ENCODE measurements around the gene RAP1GAP2.

DNA sequence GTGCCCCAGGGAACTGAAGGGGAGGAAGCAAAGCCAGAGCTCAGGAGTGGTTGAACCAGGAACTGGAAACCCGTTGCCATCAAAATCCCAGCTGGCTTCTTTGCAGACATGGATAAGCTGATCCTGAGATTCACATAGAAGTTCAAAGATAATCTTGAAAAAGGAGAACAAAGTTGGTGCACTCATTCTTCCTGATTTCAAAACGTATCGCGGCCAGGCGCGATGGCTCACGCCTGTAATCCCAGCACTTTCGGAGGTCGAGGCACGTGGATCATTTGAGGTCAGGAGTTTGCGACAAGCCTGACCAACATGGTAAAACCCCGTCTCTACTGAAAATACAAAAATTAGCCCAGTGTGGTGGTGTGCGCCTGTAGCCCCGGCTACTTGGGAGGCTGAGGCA, 7.1 kb downstream of the RAP1GAP2 start:
- TF ChIP-seq EZH2phosphoT487 (IDR thresholded peaks at IDR 0.05; ENCODE audit: low read length): no peak
- TF ChIP-seq, protein P1, sequence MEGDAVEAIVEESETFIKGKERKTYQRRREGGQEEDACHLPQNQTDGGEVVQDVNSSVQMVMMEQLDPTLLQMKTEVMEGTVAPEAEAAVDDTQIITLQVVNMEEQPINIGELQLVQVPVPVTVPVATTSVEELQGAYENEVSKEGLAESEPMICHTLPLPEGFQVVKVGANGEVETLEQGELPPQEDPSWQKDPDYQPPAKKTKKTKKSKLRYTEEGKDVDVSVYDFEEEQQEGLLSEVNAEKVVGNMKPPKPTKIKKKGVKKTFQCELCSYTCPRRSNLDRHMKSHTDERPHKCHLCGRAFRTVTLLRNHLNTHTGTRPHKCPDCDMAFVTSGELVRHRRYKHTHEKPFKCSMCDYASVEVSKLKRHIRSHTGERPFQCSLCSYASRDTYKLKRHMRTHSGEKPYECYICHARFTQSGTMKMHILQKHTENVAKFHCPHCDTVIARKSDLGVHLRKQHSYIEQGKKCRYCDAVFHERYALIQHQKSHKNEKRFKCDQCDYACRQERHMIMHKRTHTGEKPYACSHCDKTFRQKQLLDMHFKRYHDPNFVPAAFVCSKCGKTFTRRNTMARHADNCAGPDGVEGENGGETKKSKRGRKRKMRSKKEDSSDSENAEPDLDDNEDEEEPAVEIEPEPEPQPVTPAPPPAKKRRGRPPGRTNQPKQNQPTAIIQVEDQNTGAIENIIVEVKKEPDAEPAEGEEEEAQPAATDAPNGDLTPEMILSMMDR (IDR thresholded peaks at IDR 0.05; ENCODE audit: low read length): no peak

Measured in MM.1S (cell line).